Activated T-helper 17 cell treated with anti-CD3 and anti-CD28 coated beads, Interleukin-2, amount 50 U/mL, for 72 hours (primary cell): ENCODE data around the gene TCL1A. TPM values are rescaled to one million over a fixed set of nuclear protein-coding genes. Genes with fewer than 3 reads are reported as not detected.
"Not testable (repeated sequence)": the region's sequence is repeated elsewhere in the genome, so short reads cannot be mapped to it uniquely, and the experiment has no call there.

Source experiments
- ATAC-seq: fragments of 150-1000 bp; cut with Tn5 transposase; replicated peaks from 2 replicates; pipeline ENCODE4 v1.10.0; 2021; ENCODE audit warnings: mild to moderate bottlenecking, moderate library complexity
- H3K27ac Mint-ChIP-seq: one replicate; pipeline ENCODE4 v1.8.0; 2022; ENCODE audit warnings: mixed read lengths
- H3K27me3 Mint-ChIP-seq: one replicate; pipeline ENCODE4 v1.8.0; 2022; ENCODE audit warnings: mixed read lengths
- H3K36me3 Mint-ChIP-seq: one replicate; pipeline ENCODE4 v1.8.0; 2022; ENCODE audit warnings: low read depth, mild to moderate bottlenecking, mixed read lengths
- H3K4me1 Mint-ChIP-seq: one replicate; pipeline ENCODE4 v1.8.0; 2022; ENCODE audit warnings: mixed read lengths
- H3K4me3 Mint-ChIP-seq: one replicate; pipeline ENCODE4 v1.8.0; 2022; ENCODE audit warnings: mild to moderate bottlenecking, mixed read lengths
- H3K9me3 Mint-ChIP-seq: one replicate; pipeline ENCODE4 v1.8.0; 2022; ENCODE audit warnings: mixed read lengths
- total RNA-seq, 2 donors: library from RNA; stranded (reverse); gene quantifications; one replicate each; pipeline ENCODE4 v1.2.3, GENCODE V29; 2022

Gene TCL1A
- total RNA-seq, 2 donors from 2014 or later: not detected

DNA sequence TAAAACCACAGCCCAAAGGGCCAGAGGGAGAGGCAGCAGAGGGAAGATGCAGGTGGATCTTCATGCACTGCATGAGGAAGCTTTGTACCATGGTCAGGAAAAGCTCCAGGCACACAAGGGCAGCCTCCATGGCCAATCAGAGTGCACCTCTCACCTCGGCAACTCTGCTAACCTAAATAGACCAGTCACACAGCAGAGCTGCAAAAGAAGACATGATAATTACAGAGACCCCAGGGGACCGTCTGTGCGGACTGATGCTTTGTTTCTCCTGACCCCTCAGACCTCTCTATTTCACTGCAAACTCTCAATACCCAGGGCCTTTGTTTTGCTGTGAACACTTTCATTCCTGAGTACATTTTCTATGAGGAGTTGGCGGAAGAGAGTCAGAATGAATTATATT is 38.4 kb downstream of the TCL1A start:
- no peak for ATAC-seq
- H3K36me3 Mint-ChIP-seq: no peaks in the 10 kb centered on the region
- peaks cover 47% of the 10 kb centered on the region for H3K27me3 Mint-ChIP-seq
- H3K27ac Mint-ChIP-seq: no peak overlapping the region
- H3K4me3 Mint-ChIP-seq: no peak overlapping the region
- no peaks in the 10 kb centered on the region for H3K4me1 Mint-ChIP-seq
- H3K9me3 Mint-ChIP-seq: no peaks in the 10 kb centered on the region

DNA sequence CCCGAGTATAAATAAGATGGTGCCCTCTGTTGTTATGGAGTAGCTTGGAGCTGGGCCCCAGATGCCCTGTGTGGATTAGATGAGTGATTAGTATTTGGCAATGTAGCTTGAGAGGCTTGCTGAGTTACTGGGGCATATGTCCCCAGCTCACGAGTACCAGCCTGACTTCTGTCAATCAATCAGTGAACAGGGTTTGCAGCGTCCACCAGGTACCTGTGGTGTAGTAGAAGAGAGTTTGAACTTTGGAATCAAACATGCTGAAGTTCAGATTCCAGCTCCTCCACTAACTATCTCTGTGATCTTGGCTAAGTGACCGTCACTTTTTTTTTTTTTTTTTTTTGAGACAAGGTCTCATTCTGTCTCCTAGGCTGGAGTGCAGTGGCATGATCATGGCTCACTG is 39.3 kb downstream of the TCL1A start:
- no peak for ATAC-seq
- Mint-ChIP-seq H3K4me1 (no peaks in the 10 kb centered on the region), H3K27me3 (peaks cover 52% of the 10 kb centered on the region), H3K4me3 (no peak overlapping the region), H3K9me3 (no peaks in the 10 kb centered on the region), H3K36me3 (no peaks in the 10 kb centered on the region), H3K27ac (no peak overlapping the region)

DNA sequence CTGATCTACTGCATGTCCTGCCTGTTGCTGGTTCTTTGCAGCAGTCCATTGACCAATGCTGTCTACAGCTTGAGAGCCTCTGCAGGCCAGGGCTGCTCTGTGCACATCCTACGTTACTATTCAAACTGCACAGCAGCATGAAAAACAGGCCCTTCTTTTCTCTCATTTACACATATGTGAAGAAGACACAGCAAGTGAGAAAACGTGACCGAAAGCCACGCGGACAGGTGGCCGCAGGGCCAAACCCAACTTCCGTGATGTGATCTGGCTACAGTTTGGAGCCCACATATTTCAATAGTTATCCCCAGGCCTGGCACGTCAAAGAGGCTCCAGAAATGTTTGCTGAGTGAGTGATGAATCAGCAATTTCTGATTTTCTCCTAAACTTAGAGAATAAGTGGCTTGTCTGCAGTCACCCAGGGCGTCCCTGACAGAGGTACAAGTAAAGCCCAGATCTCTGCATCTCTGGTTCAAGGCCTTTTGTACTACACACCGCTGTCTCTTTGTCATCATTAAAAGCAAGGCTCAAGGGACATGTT is 45.6 kb downstream of the TCL1A start:
- Mint-ChIP-seq H3K27ac (no peak overlapping the region), H3K4me1 (no peaks in the 10 kb centered on the region), H3K9me3 (no peaks in the 10 kb centered on the region), H3K27me3 (peaks cover 28% of the 10 kb centered on the region), H3K36me3 (no peaks in the 10 kb centered on the region), H3K4me3 (no peak overlapping the region)
- ATAC-seq: no peak

DNA sequence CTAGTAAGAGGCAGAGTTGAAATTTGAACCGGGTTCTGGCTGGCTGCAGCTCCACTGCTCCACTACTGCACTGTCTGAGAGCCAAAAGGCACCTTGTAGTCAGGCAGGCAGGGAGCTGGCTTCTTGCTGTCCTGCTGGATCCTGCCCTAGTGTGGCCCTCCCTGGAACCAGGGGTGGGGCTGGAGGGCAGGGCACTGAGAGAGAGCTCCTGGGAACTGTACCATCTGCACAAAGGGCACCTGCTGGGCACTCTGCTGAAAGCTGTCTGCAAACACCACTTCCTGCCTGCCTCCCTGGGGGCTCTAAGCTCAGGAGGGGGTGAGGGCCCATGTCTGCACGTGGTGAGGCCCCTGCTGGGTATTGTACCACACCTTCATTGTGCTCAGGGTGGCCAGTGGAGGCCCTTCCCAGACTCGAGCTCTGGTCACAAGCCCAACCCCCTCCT is 46.7 kb downstream of the TCL1A start:
- H3K27me3 Mint-ChIP-seq: peaks cover 21% of the 10 kb centered on the region
- H3K9me3 Mint-ChIP-seq: no peaks in the 10 kb centered on the region
- H3K4me3 Mint-ChIP-seq: no peak overlapping the region
- H3K36me3 Mint-ChIP-seq: no peaks in the 10 kb centered on the region
- no peak for ATAC-seq
- no peak overlapping the region for H3K27ac Mint-ChIP-seq
- H3K4me1 Mint-ChIP-seq: no peaks in the 10 kb centered on the region

DNA sequence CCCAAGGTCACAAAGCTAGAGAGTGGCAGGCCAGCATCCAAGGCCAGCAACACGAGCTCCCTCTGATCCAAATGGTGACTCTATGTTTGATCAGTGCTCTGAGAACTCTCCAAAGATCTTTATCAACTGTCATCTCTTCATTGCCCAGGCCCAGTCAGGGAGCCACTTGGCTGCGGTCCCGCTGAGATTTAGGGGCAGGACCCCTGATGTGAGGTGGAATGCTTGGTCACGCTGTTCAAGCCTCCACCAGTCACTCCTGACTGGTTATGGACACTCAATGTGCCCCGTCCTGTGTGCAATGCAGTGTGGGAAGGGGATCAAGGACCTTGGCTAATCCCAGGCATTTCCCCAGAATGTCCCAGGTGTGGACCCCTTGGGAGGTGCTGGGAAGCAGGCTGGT is 47.5 kb downstream of the TCL1A start:
- no peaks in the 10 kb centered on the region for H3K36me3 Mint-ChIP-seq
- no peaks in the 10 kb centered on the region for H3K4me1 Mint-ChIP-seq
- peaks cover 21% of the 10 kb centered on the region for H3K27me3 Mint-ChIP-seq
- no peak for ATAC-seq
- no peak overlapping the region for H3K4me3 Mint-ChIP-seq
- no peak overlapping the region for H3K27ac Mint-ChIP-seq
- H3K9me3 Mint-ChIP-seq: no peaks in the 10 kb centered on the region

DNA sequence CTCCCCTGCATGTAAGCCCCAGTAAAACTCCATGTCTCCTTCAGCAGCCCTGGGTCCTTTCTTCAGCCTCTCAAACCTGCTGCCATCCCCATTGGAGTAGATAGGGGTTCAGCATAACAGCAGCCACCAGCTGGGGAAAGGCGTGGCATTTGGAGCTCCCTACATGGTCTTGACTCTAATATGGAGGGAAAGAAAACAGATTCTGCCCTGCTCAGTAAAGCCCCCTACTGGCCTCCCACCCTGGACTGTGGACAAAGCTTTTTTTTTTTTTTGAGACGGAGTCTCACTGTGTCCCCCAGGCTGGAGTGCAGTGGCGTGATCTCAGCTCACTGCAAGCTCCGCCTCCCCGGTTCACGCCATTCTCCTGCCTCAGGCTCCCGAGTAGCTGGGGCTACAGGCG is 48.4 kb downstream of the TCL1A start:
- H3K4me1 Mint-ChIP-seq, H3K27ac Mint-ChIP-seq, H3K4me3 Mint-ChIP-seq, ATAC-seq, H3K9me3 Mint-ChIP-seq, H3K36me3 Mint-ChIP-seq: not testable (repeated sequence)
- H3K27me3 Mint-ChIP-seq: peaks cover 18% of the 10 kb centered on the region

DNA sequence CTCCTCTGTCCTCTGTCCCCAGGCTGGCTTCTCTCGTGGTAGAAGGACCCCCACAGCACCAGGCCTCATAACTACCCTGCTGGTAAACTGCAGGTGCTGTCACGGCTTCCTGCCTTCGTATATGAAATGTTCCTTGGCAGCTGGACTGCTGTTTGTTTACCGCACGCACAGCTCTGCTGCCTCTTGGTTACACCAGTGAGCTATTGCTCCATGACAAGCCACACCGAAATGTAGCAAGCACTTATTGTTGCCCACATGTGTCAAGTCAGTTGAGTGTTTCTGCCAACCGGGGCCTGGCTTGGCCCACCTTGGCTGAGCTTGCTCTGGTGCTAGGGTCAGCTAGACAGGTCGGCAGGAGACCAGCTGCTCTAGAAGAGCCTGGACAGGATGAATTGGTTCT is 49.4 kb downstream of the TCL1A start:
- Mint-ChIP-seq H3K36me3 (no peaks in the 10 kb centered on the region), H3K4me3 (no peak overlapping the region), H3K4me1 (no peaks in the 10 kb centered on the region), H3K9me3 (no peaks in the 10 kb centered on the region), H3K27ac (no peak overlapping the region), H3K27me3 (peaks cover 11% of the 10 kb centered on the region)
- ATAC-seq: no peak

DNA sequence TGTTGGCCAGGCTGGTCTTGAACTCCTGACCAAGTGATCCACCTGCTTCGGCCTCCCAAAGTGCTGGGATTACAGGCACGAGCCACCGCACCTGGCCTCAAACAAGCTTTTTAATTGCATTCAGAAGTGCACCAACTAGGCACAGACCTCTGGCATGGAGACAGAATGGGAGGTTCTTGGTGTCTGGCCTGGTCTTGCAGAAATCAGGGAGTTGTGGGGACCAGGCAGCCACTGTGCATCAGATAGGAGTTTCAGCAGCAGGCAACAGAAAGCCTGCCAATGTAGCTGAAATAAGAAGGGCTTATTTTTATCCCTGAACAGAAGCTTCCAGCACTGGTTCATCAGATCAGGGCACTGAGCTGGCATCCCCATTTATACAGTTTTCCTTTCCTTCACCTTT is 49.9 kb downstream of the TCL1A start:
- Mint-ChIP-seq H3K9me3 (no peaks in the 10 kb centered on the region), H3K4me3 (no peak overlapping the region), H3K27me3 (peaks cover 10% of the 10 kb centered on the region), H3K4me1 (no peaks in the 10 kb centered on the region), H3K27ac (no peak overlapping the region), H3K36me3 (no peaks in the 10 kb centered on the region)
- no peak for ATAC-seq

DNA sequence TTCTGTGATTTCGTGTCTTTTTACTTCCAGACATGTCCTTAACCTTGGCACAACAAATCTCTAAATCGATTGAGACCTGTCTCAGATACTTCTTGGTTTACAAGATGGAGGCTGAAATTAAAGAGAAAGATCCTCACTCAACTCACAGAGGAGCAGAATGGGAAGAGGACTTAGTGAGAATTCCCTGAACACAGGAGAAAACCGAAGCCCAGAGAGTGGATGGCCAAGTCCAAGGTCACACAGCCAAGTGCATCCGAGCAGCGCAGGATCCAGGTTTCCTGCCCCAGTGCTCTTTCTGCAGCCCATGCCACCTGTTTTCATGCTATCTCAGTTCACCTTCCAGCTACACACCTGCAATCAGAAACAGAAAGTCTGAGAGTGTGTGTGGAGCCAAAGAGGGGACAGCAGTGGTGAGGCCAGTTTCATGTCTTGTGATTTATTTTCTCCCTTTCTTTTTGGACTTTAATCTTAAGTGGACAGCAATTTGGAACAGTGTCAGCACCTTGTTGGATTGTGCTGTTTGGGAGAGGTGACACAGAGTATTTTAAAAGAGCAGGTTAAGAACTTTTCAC is 50.6 kb downstream of the TCL1A start:
- H3K27me3 Mint-ChIP-seq: peaks cover 10% of the 10 kb centered on the region
- no peak overlapping the region for H3K27ac Mint-ChIP-seq
- no peak for ATAC-seq
- H3K4me1 Mint-ChIP-seq: no peaks in the 10 kb centered on the region
- H3K4me3 Mint-ChIP-seq: no peak overlapping the region
- no peaks in the 10 kb centered on the region for H3K9me3 Mint-ChIP-seq
- no peaks in the 10 kb centered on the region for H3K36me3 Mint-ChIP-seq

DNA sequence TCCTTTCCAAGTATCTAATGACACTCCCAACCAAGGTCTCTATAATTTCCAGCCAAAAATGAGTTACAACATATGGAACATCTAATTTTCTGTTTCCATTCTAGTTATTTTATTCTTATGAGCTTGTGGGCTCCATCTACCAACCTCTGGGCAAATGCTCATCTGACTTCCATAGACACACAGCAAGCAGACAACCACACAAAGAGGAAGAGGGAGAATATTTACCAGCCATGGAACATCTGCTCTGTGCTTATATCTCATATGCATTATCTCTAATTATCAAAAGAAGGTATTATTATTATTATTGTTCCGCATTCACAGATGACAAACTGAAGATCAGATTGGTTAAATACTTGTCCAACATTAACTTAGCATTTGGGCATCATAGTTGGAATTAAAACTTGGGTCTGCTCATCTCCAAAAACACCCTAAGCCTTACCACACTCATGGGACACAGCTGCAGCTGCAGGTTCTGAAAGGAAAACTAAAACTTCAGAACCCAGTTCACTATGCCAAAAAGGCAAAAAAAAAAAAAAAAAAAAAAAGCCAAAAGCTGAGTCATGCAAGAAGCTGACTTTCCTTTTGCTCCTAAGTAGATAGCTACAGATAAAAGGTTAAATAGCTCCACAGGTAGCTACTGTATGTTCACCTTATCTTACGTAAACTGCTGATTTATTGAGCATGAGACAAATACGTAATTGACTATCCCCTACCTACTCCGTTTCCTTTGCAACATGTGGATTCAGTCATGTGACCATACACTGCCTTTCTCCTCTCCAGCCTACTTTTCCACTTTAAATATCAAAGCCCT is 51.3 kb downstream of the TCL1A start:
- H3K4me1 Mint-ChIP-seq: no peaks in the 10 kb centered on the region
- ATAC-seq: no peak
- peaks cover 10% of the 10 kb centered on the region for H3K27me3 Mint-ChIP-seq
- H3K4me3 Mint-ChIP-seq: no peak overlapping the region
- no peaks in the 10 kb centered on the region for H3K36me3 Mint-ChIP-seq
- H3K27ac Mint-ChIP-seq: no peak overlapping the region
- H3K9me3 Mint-ChIP-seq: no peaks in the 10 kb centered on the region

DNA sequence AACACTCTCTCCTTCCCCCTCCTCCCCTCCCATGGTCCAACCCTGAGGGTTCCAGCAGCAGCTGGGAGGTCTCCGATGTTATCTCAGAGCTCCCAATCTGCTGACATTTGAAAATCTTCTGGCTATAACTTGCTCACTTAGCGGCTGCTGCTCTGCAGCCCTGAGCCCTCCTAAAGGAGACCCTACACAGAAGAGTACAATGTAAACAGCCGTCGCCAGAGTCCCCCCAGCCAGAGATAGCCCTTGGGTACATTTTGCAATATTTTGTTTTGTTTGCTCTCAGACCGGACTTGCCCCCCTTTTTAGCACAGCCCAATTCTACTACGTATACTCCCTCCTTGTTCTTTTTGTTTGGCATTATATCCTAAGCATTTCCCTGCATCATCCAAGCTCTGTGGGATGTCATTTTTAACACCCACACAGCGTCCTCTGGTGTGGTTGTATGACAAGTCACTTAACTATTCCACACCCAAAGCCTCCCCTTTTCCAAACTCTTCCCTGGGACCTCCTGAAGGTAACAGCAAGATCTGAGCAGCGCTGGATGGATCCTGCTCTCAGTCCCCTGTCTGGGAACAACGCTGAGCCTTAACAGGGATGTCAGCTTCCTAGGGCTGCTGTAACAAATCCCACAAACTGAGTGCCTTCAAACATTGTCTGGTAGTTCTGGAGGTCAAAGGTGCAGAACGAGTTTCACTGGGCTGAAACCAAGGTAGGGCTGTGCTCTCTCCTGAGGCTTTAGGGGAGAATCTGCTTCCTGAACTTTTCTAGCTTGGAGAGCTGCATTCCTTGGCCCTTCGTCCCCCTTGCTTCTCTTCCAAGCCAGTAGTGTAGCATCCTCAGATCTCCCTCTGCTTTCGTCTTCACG is 53.0 kb downstream of the TCL1A start:
- Mint-ChIP-seq H3K4me3 (no peak overlapping the region), H3K36me3 (no peaks in the 10 kb centered on the region), H3K27ac (no peak overlapping the region), H3K9me3 (no peaks in the 10 kb centered on the region), H3K4me1 (no peaks in the 10 kb centered on the region), H3K27me3 (peaks cover 12% of the 10 kb centered on the region)
- ATAC-seq: no peak

DNA sequence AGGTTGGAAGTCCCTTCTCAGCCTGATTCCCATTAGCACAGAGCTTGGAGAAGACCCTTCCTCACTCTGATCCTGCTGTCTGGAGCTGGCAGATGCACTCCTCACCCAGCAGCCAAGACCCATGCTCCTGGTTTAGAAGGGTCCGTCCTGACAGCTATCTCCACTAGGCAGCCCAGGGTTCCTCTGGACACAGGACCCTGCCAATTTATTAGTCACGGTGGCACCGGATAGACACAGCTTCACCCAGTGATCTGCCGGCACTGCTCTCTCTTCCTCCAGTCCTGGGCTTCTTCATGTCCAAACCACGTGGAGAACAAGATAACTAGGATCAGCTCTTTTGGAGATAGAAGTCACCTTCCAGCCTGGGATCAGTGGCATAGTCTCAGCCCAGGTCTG is 53.9 kb downstream of the TCL1A start:
- peaks cover 12% of the 10 kb centered on the region for H3K27me3 Mint-ChIP-seq
- H3K9me3 Mint-ChIP-seq: no peaks in the 10 kb centered on the region
- no peak overlapping the region for H3K4me3 Mint-ChIP-seq
- H3K36me3 Mint-ChIP-seq: no peaks in the 10 kb centered on the region
- H3K4me1 Mint-ChIP-seq: peaks cover under 1% of the 10 kb centered on the region
- H3K27ac Mint-ChIP-seq: no peak overlapping the region
- no peak for ATAC-seq
